Fibroblast of skin of left quadriceps (primary cell): ENCODE results near the gene ITGB5.

Experiments
- DNase-seq, 2 experiments: peaks; one replicate each; pipeline ENCODE4 v3.0.0-alpha.2; 2013; ENCODE audit warnings: low read depth in 2 of 2

Gene ITGB5

DNA sequence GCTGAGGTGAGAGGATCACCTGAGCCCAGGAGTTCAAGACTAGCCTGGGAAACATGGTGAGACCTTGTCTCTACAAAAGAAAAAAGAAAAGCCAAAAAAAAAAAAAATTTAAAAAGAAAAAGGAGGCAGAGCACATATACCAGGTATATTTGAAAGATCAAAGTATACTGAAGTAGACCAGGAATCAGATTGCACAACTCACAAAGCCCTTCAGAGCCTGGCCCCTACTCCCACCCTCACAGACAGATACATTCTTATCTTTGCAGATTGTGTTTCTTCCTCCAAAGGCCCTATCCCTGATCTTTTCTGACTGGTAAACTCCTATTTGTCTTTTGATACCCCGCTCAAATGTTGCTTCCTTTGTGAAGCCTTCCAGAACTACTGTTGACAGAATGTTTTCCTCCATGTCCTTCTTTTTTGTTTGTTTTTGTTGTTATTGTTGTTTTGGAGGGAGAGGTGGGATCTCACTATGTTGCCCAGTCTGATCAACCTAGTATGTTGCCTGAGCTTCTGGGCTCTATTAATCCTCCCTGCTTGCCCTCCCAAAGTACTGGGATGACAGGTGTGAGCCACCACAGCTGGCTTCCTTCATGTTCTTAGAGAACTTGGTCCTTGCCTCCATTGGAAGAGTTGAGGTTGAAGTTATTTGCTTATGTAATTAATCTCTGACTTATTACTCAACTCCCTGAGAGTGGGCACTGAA lies 9.8 kb upstream of the ITGB5 start:
- no peak for DNase-seq

DNA sequence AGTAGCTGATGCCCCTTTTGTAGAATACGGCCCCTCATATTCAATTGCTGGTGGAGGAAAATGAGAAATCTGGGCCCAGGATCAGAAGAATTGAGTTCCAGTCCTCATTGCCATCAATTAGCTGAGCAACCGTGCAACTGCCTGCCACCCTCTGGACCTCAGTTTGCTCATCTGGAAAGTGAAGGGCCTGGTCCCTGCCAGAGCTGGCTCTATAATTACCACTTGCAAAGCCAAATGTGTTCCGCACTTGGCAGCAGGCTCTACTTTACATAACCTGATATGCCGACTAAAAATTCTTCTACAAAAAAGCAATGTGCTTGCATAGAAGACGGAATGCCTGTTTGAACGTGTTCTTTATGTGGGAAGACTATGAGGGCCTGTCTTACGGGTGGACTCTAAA lies 8.6 kb upstream of the ITGB5 start:
- no peak for DNase-seq

DNA sequence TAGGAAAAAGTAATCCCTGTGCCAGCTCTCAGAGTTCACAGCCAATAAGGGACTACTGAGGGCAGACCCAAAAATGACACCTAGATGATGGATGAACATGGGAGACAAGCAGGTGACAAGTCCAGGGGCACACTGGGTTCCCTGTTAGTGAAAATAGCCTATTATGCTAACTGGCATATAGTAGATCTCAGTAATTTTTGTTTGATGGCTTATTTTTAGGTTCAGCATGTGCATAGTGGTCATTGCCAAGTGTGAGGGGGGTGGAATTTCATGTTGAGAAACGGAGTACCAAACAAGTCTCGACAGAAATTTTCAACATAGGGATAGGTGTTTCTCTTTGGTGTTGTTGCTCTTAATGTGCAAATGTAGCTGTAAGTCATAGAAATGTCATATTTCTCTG lies 6.4 kb upstream of the ITGB5 start:
- no peak for DNase-seq

DNA sequence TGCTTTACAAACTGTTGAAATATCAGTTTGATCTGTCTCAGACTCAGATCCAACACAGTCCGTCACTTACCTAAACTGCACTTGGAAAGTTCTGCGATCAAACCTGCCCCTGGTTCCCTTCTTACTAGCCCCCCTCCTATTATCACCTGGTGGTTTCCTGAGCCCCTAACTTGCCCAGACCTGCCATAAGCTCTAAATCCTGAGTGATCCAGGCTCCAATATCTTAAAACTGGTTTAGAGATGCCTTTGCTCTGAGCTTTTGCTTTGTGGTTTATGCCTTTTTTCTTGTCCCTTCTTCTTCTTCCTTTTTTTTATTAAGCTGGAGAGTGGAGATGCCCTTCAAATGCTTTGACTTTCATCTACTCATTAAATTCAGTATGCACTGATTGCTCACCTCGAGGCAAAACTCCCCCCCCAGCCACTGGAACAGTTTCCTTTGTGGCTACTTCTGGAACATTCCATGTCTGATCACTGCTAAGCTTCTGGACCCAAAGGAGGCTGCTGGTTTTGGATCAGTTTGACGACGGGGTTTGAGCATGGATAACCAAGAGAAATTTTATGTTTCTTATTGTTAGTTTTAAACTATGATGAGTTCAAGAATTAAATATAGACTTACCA lies 3.5 kb upstream of the ITGB5 start:
- DNase-seq = no peak

DNA sequence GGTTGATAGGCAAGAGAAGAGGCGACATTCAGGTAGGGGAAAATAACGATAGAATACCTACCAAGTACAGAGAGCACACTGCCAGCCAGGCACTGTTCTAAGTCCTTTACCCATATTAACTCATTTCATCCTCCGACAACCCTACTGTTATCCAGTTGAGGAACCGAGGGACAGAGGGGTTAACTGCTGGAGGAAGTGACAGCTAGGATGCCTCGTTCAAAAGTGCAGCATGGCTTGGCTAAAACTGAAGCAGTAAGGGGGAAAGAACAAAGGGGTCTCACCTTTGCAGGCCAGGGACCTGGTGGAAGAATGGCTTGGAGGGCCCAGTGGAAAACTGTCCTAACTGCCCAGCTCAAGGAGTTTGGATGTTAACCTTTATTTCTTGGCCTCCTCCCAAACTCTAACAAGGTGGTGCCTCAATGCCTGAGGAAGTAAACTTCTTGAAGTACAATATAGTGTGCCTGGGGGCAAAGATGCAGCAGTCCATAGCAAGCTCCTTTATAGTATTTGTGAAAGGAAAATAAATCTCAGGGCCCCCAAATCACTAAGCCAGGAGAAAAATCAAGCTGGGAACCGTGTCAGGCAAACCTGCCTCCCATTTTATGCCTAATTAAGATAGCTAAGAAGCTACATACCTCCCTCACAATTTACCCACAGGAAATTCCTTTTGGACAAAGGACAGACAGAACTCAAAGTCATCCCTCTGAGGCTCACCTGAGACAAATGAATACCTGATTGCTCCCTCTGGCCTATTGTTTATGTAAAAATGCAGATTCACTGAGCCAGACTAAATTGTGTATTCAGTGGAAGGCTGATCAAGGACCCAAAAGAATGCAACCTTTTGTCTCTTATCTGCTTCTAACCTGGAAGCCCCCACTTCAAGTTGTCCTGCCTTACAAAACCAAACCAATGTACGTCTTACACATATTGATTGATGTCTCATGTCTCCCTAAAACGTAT lies 1.6 kb upstream of the ITGB5 start:
- no peak for DNase-seq

DNA sequence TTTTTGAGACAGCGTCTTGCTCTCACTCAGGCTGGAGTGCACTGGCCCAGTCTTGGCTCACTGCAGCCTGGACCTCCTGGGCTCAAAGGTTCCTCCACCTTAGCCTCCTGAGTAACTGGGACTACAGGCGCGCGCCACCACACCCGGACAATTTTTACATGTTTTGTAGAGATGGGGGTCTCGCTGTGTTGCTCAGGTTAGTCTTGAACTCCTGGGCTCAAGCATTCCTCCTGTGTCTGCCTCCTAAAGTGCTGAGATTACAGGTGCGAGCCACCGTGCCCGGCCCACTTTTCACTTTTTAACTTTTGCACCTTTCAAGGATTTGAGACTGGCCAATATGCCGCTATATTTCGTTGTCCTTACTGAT lies 750 bp upstream of the ITGB5 start:
- DNase-seq = no peak

DNA sequence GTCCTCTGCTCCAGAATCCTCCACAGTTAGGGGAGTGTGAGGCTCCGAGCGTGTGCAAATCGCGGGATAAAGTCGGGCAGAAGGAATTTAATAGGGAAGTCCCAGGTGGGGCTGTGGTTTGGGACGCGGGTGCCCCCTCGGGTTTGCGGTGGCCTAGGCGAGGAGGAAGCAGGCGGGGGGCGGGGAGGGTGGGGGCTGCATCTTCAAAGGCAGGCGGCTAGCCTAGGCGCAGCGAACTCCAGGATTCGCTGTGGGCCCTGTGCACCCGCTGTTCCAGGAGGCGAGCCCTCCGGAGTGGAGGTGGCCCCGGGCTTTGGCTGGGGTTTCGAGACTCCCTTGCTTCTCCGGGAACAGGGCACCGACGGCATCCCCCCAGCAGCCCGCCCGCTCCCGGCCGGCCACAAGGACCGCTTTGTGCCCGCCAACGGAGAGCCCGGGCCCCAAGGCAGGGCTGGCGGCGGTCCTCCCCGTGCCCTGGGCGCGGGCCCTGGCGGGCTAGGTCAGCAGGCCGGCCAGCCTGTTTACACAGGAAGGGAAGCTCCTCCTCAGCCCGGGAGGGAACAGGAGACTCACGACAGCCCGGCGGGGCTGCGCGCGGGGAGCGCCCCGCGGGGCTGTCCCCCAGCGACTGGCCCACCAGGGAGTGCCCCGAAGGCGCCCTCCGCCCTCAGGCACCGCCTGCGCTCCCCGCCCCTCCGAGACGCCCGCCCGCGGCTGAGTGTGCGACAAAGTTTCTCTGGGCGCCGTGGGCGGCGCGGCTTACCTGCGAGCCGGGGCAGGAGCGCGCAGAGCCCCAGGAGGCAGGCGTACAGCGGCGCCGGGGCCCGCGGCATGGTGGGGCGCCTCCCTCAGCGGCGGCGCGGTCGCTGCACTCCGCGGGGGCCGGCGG lies 753 bp downstream of the ITGB5 start:
- no peak for DNase-seq

DNA sequence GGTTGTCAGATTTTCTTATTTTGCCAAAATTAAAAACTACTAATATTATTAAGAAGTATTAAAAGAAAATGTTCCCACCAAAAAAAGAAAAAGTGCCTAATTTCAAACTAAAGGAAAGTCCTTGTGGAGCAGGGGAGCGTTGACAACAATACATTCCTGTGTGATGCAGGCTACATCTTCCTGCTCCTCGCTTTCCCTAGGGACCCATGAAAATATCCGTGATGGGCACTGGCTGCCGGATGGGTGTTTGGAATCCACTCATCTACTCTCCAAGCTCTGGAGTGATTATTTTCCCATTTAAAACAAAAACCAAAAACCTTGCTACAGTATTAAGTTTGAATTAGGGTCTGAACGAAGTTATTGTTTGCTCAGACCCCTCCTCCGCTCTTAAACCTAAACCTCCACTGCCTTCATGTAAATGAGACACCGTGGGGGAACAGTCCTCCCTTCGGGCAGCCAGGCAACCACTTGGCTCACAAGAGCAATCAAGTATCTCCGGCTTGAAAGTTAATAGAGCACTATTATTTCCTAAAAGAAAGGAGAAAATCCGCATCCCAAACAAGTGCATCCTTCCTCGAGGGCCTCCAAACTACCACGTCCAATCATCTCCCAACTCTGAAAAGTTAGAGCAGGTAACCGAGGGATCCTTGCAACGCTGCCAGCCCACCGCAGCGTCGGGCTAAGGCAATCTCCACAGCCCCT lies 1.5 kb downstream of the ITGB5 start:
- DNase-seq = no peak

DNA sequence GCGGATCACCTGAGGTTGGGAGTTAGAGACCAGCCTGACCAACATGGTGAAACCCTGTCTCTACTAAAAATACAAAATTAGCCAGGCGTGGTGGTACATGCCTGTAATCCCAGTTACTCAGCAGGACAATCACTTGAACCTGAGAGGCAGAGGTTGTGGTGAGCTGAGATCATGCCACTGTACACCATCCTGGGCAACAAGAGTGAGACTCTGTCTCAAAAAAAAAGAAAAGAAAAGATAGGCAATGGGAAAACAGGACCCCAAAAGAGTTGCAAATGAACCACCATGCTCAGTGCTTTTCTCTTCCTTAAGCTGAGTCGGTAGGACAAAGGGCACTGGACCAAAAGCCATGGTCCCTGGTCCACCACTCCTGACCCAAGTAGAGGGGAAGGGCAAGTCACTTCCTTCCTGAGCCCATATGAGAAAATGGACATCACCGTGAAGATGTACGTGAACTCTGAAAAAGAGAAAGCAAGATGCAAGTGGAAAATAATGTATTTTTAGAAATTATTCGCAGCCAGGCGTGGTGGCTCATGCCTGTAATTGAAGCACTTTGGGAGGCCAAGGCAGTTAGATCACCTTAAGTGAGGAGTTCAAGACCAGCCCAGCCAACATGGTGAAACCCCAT lies 2.6 kb downstream of the ITGB5 start:
- no peak for DNase-seq

DNA sequence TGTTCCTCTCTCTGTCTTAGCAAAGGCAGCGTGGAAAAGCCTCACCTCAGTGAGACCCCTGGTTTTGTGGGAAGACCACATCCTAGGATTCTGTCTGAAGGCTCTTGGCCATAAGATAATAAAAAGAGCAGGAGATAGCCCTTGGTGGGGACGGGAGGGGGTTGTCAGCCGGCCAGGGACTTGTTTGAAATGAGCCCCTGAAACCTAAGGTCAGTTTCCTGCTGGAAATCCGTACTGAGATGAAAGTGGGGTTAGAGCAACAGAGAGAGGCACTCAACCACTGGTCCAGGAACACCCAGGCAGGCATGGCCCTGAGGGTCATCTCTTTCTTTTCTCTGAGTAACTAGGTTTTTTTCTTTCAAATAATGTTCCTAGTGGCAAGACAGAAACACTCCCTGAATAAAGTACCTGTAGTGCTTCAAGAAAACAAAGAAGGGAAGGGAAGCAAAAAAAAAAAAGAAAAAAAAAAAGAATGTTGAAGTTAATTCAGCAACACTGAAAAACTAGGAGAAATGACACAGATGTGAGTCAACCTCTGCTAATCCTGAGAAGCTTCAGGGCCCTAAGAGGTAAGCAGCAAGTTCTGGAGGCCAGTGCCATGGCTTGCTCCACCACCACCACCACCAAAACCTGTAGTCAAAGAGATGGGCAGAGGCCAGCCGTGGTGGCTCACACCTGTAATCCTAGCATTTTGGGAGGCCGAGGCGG lies 3.2 kb downstream of the ITGB5 start:
- DNase-seq = no peak

DNA sequence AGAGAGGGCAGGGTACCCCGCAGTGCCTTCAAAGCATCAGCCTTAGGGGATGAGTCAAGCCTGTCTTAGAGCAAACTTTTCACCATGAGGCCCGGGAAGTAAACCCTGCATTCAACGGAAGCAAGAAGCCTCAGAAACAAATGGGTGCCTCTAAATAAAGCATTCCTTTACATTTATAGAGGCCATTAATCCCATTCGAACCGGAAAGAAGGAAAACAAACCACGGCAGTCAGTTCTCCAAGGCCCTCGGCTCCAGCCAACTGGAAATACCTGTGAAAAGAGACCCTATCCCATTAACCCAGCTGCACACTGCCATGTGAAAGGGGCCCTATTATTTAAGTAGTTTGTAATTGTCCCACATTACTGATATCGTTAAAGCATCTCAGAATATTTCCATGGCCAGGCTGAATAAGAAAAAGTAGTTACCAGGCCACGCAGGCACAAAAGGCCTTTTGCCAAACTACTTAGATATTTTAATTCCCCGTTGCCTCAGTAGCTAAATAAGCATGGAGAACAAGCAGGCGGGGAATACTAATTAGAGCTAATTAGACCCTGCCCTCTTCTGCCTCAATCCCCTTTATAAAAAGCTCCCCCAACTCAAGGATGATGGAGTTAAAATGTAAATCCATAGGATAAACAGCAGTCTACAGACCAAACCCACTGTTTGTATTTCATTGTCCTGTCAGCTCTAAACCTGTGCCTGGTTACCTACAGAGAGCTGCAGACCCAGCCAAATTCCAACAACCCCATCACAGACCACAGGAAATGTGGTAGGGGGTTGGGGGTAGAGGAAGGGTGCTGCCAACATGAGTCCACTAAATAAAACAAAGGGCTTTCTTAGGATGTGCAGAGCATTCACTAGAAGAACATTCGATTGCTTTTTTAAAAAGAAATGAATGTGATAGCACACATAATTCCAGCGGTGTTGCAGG lies 4.1 kb downstream of the ITGB5 start:
- no peak for DNase-seq

DNA sequence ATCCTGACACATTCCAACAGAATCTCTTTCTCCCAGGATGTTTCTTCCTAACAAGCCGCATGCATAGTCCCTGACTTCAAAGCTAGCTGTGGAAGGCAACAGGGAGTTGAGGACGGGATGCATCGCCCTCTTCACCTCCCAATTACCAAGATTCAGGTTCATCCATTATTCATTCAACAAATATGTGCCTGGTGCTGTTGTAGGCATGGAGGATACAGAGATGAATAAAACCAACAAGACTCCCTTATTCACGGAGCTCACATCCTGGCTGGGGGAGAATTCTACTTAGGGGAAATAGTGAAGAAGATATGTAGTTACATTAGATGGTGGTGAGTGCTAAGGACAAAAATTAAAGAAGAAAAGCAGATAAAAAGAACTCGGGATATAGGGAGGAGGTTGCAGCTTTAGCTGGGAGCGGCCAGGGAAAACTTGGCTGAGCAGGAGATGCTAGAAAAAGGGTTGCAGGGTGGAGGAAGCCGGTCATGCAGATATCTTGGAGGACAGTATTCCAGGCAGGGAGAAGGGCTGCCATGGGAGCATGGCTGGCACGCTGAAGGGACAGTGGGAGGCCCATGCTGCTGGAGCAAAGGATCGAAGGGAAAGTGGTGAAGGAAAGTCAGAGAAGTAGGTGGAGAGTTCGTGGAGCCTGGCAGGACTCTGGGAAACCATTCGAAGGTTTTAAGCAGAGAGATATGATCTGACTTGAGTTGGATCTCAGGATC lies 5.0 kb downstream of the ITGB5 start:
- no peak for DNase-seq

DNA sequence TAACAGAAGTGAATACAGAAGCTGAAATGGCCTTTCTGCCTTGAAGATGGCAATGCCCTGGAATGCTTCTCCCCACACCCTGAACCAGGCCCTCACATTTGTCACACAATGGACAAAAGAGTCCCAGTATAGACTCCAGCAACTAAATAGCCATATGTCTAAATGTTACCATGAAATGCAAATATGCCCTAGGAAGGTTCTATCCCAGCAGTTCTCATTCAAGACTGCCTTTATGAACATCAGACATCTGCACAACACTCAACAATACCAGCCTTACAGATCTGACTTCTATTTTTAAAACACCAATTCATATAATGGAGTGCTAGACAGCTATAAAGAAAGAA lies 7.9 kb downstream of the ITGB5 start:
- no peak for DNase-seq

DNA sequence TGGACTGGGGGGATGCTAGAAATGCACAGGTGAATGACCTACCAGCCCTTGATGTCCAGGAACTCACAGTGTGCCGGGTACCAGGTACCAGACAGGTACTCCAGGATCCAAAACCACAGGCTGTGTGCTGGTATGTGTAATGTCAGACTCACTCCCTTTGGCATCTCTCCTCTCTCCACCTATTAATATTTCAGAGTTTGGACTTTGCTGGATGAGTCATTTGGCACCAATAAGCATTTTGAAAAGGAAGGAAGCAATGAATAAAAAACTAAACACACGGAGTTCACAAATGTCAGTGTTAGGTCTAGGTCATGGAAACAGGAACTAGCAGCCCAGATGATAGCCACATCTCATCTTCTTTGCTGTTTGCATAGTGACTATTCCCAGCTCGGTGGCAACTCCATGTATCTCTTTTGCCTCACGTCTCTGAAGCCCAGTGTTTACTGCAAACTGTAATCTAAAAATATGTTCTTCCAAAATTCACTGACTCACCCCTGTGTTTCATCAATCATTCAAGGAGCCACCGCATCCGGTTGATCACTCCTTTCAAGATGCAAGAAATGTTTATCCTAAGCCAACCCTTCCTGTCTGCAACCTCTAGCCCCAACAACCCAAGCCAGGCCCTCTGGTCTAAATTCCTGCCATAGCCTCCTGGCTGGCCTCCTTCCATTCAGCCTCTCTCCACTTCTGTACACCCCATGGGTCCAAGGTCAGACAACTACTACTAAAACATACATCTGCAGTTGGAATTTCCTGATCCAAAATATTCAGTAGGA lies 8.4 kb downstream of the ITGB5 start:
- peak; percentile 81 to 82 for DNase-seq

DNA sequence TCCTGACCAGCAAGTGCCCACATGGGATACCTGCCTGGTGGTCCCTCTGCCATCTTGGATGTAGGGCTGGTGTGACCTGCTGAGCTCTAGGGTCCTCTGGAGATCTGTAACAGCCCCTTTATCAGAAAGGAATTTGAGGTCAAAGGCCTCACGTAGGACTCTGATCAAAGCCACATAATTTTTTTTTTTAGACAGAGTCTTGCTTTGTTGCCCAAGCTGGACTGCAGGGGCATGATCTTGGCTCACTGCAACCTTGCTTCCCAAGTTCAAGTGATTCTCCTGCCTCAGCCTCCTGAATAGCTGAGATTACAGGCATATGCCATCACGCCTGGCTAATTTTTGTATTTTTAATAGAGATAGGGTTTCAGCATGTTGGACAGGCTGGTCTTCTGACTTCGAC lies 9.5 kb downstream of the ITGB5 start:
- no peak for DNase-seq

DNA sequence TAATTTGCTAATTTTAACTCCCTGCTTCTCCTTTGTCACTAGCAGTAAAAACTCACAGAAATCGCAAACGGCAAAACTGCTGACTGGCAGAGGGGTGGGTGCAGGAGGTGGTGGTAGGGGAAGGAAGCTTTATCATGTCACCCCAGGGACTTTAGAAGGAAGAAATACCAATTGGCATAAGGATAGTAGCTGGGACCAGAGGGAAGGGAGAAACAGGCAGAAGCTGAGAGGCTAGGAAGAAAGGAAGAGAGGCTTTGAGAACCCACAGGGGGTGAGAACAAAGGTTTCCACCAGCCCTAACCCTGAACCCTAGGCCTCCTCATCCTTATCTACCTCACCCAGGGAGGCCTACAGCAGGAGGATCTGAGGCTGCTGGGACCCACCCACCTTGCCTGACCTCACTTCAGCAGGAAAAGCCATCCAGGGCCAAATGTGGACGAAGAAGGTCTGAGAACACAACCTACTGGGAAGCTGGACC lies 10.7 kb downstream of the ITGB5 start:
- no peak for DNase-seq

DNA sequence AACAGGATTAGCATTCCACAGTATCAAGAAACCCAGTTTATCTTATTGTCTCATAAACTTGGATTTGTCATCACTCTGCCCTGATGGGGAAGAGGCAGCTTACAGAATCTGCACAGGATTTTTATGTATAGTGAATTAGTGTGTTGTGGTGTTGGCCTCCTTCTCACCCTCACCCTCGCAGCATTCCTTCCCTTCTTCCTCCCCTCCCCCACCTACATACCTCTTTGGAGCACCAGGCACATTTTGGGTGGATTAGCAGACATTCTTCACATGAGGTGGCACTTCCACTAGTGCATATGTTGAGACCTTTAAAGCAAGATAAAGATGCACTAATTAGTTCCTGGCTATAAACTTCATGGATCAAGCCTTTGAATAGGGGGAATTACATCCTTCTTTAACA lies 13.9 kb downstream of the ITGB5 start:
- DNase-seq = no peak
